Measurements from ENCODE around the gene TGOLN2.

- TF ChIP-seq RFX5 (IDR thresholded peaks at IDR 0.05; ENCODE audit: low read depth, low read length): no peak
- TF ChIP-seq ZHX2 (IDR thresholded peaks at IDR 0.05; ENCODE audit: low read depth): no peak
- no peak for TF ChIP-seq ZHX2 (CRISPR knock-in tag; IDR thresholded peaks at IDR 0.05; ENCODE audit: borderline replicate concordance)
- no peak for TF ChIP-seq PHF21A (CRISPR knock-in tag; IDR thresholded peaks at IDR 0.05)
- TF ChIP-seq SRSF9 (IDR thresholded peaks at IDR 0.05; ENCODE audit: borderline replicate concordance, insufficient read depth, low read depth, low read length, poor library complexity, severe bottlenecking): no peak
These were observed 39.4 kb upstream of the TGOLN2 start for GRCh38 chr2:85367180-85367579.

All from HepG2 (cell line).